ENCODE results near the gene YARS2.

DNA sequence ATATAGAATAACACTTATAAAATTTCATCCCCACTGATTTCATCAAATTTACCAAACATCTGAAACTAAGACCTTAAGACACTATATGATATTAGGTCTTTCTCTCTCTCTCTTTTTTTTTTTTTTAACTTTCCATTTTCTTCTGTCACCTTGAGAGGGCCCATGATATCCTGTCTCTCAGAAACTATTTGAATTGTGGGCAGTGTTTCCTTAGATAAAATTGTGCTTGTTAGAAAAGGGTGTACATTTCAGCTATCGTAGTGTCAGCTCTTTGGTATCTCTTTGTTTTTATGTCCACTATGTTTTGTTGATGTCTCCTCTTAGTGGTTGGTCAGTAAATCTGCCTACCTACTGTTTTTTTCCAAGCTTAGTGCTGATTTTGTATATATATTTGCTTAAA is 52.8 kb downstream of the YARS2 start:
- TF ChIP-seq SUZ12 (IDR thresholded peaks at IDR 0.05; ENCODE audit: low read depth, low read length), result no peak
- TF ChIP-seq, protein P1, sequence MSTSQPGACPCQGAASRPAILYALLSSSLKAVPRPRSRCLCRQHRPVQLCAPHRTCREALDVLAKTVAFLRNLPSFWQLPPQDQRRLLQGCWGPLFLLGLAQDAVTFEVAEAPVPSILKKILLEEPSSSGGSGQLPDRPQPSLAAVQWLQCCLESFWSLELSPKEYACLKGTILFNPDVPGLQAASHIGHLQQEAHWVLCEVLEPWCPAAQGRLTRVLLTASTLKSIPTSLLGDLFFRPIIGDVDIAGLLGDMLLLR (CRISPR knock-in tag; IDR thresholded peaks at IDR 0.05), result no peak
- no peak for TF ChIP-seq PAWR (CRISPR knock-in tag; IDR thresholded peaks at IDR 0.05; ENCODE audit: borderline replicate concordance)

Measured in HepG2 (cell line).